Vagina (tissue), 2 donors: ENCODE measurements around the gene NINL. TPM values are rescaled to one million over a fixed set of nuclear protein-coding genes. Genes with fewer than 3 reads are reported as not detected.
"Not testable (repeated sequence)": the region's sequence is repeated elsewhere in the genome, so short reads cannot be mapped to it uniquely, and the experiment has no call there.

ENCODE experiments used
- DNase-seq, 2 donors: peaks; one replicate each; pipeline ENCODE4 v3.0.0-alpha.2; 2017; ENCODE audit errors: extremely low spot score in 2 of 2
- H3K27ac ChIP-seq: fragments of 200-600 bp; sonication (generic); one replicate; pipeline ENCODE4 v1.5.1; 2019
- H3K27me3 ChIP-seq: fragments of 200-600 bp; sonication (generic); one replicate; pipeline ENCODE4 v1.5.1; 2019
- H3K36me3 ChIP-seq, 2 donors: fragments of 200-600 bp; sonication (generic); one replicate each; pipeline ENCODE4 v1.5.1; 2017 to 2019
- H3K4me1 ChIP-seq: fragments of 200-600 bp; sonication (generic); one replicate; pipeline ENCODE4 v1.5.1; 2019
- H3K4me3 ChIP-seq, 2 donors: fragments of 200-600 bp; sonication (generic); 1 replicate in 1 of 2; 2 replicates in 1 of 2; pipeline ENCODE4 v1.5.1; 2016 to 2019
- H3K9me3 ChIP-seq: fragments of 200-600 bp; sonication (generic); one replicate; pipeline ENCODE4 v1.5.1; 2019
- CTCF ChIP-seq, 3 experiments: fragments of 450-650 bp in 2 of 3; fragments of 200-600 bp in 1 of 3; sonication (generic) in 1 of 3; IDR thresholded peaks; one replicate each; pipeline ENCODE4 v1.5.1; 2017 to 2019; ENCODE audit warnings: antibody characterized with exemption in 3 of 3, mild to moderate bottlenecking in 2 of 3, moderate library complexity in 2 of 3
- POLR2A ChIP-seq, 2 donors: fragments of 450-650 bp; IDR thresholded peaks; one replicate each; pipeline ENCODE4 v1.6.1; 2017; ENCODE audit warnings: antibody characterized with exemption in 2 of 2, mild to moderate bottlenecking in 2 of 2, moderate library complexity in 2 of 2
- POLR2AphosphoS5 ChIP-seq, 2 donors: sonication (generic); formaldehyde crosslinking; IDR thresholded peaks; one replicate each; pipeline ENCODE4 v1.9.0; 2017; ENCODE audit warnings: antibody characterized with exemption in 2 of 2, mild to moderate bottlenecking in 2 of 2, low read depth in 1 of 2; ENCODE audit not compliant: insufficient read depth in 1 of 2
- intact Hi-C: fragments of 100-400 bp; cut with DNase I; formaldehyde crosslinking; loops from one replicate; pipeline ENCODE4 v1.15.1; 2023
- total RNA-seq: library from RNA; depleted of rRNA; stranded (reverse); fragments of >200 nt; gene quantifications from one replicate; pipeline ENCODE4 v1.2.3, GENCODE V29; 2016

Gene NINL
- total RNA-seq, 1 donor from 2014 or later: 11.5 TPM

GRCh38 chr20:25604611-25605010, 19.3 kb upstream of the NINL start:
- intact Hi-C loops: no loop called here
- no peaks in the 10 kb centered on the region for H3K36me3 ChIP-seq
- H3K4me1 ChIP-seq: no peaks in the 10 kb centered on the region
- no peaks in the 10 kb centered on the region for H3K27me3 ChIP-seq
- no peak for TF ChIP-seq POLR2A (IDR thresholded peaks at IDR 0.05)
- no peak for TF ChIP-seq CTCF (IDR thresholded peaks at IDR 0.05)
- no peak for TF ChIP-seq POLR2AphosphoS5 (IDR thresholded peaks at IDR 0.05; ENCODE audit: insufficient read depth in 1 of 2, low read depth in 1 of 2)
- H3K27ac ChIP-seq: no peak overlapping the region
- H3K4me3 ChIP-seq: no peak overlapping the region
- DNase-seq: no peak
- no peaks in the 10 kb centered on the region for H3K9me3 ChIP-seq

GRCh38 chr20:25602914-25603309, 17.6 kb upstream of the NINL start:
- H3K27me3 ChIP-seq, H3K27ac ChIP-seq, H3K4me3 ChIP-seq, DNase-seq, H3K36me3 ChIP-seq, intact Hi-C loops, H3K4me1 ChIP-seq, H3K9me3 ChIP-seq: not testable (repeated sequence)

DNA sequence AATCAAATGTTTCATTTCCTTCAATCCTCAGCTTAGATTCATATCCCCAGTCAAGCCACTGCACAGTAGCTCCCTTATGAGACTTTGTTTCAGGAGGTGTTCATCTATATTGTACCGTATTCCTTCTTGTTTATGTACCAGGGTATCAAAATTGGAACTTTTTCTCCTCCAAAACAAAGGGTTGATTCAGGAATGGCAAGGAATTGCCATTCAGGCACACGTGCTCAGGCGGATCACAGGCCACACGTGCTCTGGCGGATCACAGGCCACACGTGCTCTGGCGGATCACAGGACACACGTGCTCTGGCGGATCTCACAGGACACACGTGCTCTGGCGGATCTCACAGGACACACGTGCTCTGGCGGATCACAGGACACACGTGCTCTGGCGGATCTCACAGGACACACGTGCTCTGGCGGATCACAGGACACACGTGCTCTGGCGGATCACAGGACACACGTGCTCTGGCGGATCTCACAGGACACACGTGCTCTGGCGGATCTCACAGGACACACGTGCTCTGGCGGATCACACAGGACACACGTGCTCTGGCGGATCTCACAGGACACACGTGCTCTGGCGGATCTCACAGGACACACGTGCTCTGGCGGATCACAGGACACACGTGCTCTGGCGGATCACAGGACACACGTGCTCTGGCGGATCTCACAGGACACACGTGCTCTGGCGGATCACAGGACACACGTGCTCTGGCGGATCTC, 17.0 kb upstream of the NINL start:
- H3K9me3 ChIP-seq, H3K36me3 ChIP-seq, H3K4me3 ChIP-seq, H3K27me3 ChIP-seq, intact Hi-C loops, DNase-seq, H3K27ac ChIP-seq, H3K4me1 ChIP-seq: not testable (repeated sequence)

- intact Hi-C loops: no loop called here
- TF ChIP-seq POLR2AphosphoS5 (IDR thresholded peaks at IDR 0.05; ENCODE audit: insufficient read depth in 1 of 2, low read depth in 1 of 2): no peak
- TF ChIP-seq POLR2A (IDR thresholded peaks at IDR 0.05): no peak
- TF ChIP-seq CTCF (IDR thresholded peaks at IDR 0.05): no peak
- no peak overlapping the region for H3K4me3 ChIP-seq
- no peaks in the 10 kb centered on the region for H3K27me3 ChIP-seq
- no peaks in the 10 kb centered on the region for H3K36me3 ChIP-seq
- H3K9me3 ChIP-seq: no peaks in the 10 kb centered on the region
- no peak overlapping the region for H3K27ac ChIP-seq
- H3K4me1 ChIP-seq: no peaks in the 10 kb centered on the region
- no peak for DNase-seq
Measured at GRCh38 chr20:25601659-25602058, 16.3 kb upstream of the NINL start.

GRCh38 chr20:25600632-25601031, 15.3 kb upstream of the NINL start:
- Histone ChIP-seq H3K9me3 (no peaks in the 10 kb centered on the region), H3K27ac (no peak overlapping the region), H3K36me3 (no peaks in the 10 kb centered on the region), H3K4me1 (no peaks in the 10 kb centered on the region), H3K27me3 (no peaks in the 10 kb centered on the region), H3K4me3 (no peak overlapping the region)
- intact Hi-C loops: no loop called here
- DNase-seq: no peak
- TF ChIP-seq POLR2AphosphoS5 (IDR thresholded peaks at IDR 0.05; ENCODE audit: insufficient read depth in 1 of 2, low read depth in 1 of 2) (no peak), POLR2A (IDR thresholded peaks at IDR 0.05) (no peak)

DNA sequence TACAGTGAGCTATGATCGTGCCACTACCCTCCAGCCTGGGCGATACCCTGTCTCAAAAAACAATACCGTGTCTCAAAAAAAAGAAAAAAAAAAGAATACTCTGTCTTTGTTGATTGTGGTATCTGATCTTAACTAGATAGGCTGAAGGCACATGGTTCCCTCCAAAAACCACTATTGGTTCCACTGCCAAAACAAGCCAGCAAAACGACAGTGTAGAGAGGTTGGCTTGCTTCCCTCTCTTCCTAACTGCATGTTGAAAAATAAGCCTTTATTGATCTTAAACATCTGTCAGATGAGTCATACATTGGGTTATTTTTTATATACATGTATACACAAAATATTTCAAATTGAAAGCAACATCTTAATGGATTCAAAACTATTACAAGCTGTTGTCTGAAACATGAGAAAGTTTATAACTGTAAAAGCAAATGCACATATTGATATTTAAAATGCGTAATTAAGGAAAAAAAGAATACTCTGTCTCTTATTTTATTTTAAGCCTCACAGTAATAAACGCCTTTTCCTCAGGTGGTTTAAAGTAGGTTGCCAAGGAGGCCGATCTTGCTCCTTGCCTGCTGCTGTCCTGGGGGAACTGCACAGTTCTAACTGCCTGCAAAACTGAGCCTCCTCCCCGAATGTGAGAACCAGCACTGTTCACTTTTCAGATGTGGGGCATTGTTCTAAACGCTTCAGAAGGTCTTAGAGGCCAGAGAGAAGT, 7.0 kb upstream of the NINL start:
- Histone ChIP-seq H3K36me3 (no peaks in the 10 kb centered on the region), H3K9me3 (no peaks in the 10 kb centered on the region), H3K27ac (no peak overlapping the region), H3K27me3 (no peaks in the 10 kb centered on the region), H3K4me1 (no peaks in the 10 kb centered on the region), H3K4me3 (no peak overlapping the region)
- no peak for TF ChIP-seq POLR2A (IDR thresholded peaks at IDR 0.05)
- no peak for TF ChIP-seq CTCF (IDR thresholded peaks at IDR 0.05)
- TF ChIP-seq POLR2AphosphoS5 (IDR thresholded peaks at IDR 0.05; ENCODE audit: insufficient read depth in 1 of 2, low read depth in 1 of 2): no peak
- DNase-seq: no peak
- intact Hi-C loops: no loop called here

- DNase-seq, H3K27ac ChIP-seq, H3K4me1 ChIP-seq, H3K4me3 ChIP-seq, H3K36me3 ChIP-seq, H3K27me3 ChIP-seq, H3K9me3 ChIP-seq, intact Hi-C loops: not testable (repeated sequence)
Measured at GRCh38 chr20:25590778-25591177, 5.4 kb upstream of the NINL start.
